HG03064 (cell line): Measurements from ENCODE around the gene CPE.

Experiments used
- ATAC-seq: cut with Tn5 transposase; IDR thresholded peaks from one replicate; pipeline ENCODE4 v1.9.1; 2021; ENCODE audit warnings: low read depth; ENCODE audit not compliant: unreplicated experiment

Gene CPE

DNA sequence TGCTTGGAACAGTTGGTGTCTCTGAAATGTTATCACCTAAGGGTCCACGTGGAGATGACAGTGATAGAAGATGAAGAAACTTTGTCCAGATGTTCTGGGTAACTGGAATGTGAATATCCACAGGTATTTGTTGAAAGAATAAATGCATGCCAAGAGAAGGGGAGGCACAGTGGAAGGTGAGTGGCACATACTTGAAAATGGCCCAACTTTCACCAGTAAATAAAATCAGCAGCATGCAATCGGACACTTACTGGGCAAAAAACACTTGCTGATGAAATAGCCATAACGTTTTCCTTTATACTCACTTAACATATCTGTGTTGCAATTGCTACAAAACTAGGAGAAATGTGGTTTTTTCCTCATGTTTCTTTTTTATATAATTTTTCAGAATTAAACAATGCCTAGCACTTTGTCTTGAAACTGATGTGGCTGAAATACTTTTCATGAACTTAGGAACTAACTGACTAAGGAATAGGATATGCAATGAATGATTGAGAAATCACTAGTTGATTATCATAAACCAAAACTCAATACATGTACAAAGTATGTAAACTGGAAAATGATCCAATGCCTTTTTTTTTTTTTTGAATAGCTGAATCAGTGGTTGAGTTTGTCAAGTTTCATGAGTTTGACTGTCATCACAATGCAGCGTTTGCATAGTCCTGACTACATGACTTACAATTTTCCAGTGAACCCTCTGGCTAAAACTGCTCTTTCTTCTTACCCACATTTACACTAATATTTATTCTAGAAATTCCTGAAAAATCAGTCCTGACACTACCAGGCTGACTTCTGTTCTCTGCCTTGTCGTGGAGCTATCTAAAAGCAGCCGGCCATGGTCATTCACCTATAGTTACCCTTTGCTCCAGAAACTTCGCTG lies 127.4 kb downstream of the CPE start:
- no peak for ATAC-seq

- ATAC-seq: no peak
Observed at GRCh38 chr4:165506849-165507248, 128.0 kb downstream of the CPE start.

DNA sequence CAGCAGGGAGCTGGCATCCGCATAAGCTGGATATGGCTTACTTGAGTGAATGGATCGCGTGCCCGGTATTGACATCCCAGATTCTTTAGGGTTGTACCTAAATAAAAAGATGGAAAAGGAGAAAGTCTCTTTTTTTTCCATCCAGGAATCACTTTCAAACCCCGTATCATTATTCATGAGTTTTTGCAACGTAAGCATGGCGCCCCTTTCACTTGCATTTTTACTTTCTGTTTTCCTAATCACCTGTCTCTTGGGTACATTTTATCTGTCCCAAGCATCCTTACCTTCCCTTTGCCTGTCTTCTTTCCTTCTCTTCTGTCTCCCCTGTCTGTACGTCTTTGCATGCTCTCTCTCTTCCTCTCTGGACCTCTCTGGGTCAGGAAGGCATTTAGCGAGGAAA lies 128.6 kb downstream of the CPE start:
- ATAC-seq: no peak

- ATAC-seq: no peak
Observed at GRCh38 chr4:165508372-165509120, 129.7 kb downstream of the CPE start.

GRCh38 chr4:165512424-165512823 lies 133.6 kb downstream of the CPE start:
- no peak for ATAC-seq

DNA sequence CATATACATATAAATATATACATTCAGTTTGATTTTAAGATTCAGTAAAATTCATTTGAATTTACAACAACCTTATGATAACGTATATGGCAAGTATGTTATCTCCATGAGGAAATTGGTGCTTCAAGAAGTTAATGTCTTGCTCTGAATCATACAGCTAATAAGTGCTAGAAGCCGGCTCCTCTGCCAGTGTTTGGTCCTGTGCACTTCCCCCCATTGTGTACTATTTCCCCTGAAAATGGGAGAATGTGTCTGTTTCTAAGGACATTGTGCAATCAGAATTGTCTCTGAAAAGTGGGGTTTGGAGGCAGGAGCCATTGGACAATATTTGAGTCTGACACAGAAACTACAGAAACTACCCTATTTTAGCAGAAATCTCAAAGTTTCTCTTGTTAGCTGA lies 135.9 kb downstream of the CPE start:
- ATAC-seq: no peak

DNA sequence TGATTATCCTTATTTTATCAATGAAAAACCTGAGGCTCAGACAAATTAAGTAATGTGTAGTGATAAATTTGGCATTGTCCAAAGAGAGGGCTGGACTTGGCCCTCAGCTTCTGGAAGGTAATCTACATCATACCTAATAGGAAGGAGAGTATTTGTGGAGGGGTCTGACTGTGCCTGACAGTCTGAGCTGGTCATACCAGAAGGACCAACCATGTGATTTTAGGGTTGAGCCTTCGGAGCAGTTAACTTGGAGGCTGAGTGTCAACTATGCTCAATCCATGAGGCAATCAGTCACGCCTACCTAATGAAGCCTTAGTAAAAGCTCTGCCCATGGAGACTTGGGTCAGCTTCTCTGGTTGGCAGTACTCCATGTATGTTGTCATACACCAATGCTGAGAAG lies 136.4 kb downstream of the CPE start:
- no peak for ATAC-seq

- no peak for ATAC-seq
Observed at GRCh38 chr4:165516281-165516833, 137.5 kb downstream of the CPE start.

DNA sequence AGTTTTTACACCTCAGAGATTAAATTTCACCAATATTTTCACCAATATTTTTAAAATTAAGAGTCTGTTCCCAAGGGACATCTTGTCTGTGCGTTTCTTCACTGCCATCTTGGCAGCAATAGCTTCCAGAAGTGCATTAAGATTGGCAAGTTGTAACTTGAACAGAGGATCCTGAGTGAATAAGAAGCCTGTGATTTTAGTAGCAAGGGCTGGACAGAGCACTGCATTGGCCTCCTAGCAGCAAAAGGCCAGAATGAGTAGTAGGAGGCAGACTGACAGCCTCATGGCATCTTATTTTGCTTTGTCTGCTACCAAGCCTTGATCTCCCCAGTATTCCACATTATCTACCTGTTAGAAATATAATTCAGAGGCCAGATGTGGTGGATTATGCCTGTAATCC lies 138.4 kb downstream of the CPE start:
- no peak for ATAC-seq

GRCh38 chr4:165518024-165518616 lies 139.3 kb downstream of the CPE start:
- no peak for ATAC-seq

DNA sequence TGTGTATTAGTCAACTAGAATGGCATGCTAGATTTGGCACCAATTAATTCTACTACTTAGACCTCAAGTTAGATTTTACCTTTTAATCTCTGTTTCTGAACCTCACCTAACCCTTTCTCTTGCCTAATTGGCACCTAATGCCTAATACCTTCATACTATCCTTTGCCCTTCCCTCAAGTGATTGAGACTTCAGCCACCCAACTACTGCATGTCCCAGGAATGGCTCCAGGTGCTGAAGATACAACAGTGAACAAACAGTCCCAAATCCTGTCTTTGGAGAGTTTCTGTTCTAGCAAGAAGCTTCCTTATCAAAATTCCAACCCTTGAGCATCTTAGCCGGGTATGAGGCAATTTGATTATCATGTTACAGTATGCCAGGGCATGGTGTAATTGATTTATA lies 139.9 kb downstream of the CPE start:
- ATAC-seq: no peak

DNA sequence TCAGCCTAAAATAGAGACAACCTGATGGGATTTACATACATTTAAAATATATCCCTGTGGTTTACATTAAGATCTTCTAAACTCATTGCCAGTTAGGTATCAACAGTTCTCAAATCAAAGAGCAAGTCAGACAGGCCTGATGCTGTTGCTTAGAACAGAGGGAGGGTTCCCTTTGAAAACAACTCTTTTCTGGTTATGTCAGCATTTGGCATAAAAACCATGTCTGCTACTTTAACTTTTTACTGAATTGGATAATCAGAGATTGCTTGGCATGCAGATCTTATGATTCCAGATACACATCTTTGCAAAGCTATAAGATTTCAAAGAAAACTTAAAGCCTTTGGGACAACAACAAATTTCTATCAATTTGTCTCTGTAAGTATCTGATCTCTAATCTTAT lies 140.8 kb downstream of the CPE start:
- ATAC-seq: no peak

- ATAC-seq: no peak
Observed at GRCh38 chr4:165520086-165520485, 141.3 kb downstream of the CPE start.

GRCh38 chr4:165522050-165522449 lies 143.2 kb downstream of the CPE start:
- ATAC-seq: no peak

GRCh38 chr4:165524532-165525190 lies 145.9 kb downstream of the CPE start:
- ATAC-seq: no peak

DNA sequence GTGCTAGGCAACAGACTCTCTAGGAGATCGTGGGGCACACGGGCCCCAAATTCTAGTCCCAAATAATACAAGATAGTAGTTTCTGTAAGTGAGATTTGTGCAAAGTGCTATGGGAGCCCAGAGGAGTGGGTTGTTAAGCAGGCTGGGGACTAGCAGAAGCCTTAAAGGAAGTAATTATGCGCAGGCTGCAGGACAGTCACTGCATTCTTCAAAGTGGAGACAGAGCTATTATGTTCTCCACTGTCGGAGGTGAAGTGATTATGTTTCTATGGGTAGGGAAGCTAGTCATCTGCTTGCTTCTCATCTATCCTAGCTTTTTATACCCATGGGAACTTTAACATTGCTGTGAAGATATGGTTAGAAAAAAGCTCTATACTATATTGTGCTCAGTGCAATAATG lies 154.2 kb downstream of the CPE start:
- ATAC-seq: no peak

DNA sequence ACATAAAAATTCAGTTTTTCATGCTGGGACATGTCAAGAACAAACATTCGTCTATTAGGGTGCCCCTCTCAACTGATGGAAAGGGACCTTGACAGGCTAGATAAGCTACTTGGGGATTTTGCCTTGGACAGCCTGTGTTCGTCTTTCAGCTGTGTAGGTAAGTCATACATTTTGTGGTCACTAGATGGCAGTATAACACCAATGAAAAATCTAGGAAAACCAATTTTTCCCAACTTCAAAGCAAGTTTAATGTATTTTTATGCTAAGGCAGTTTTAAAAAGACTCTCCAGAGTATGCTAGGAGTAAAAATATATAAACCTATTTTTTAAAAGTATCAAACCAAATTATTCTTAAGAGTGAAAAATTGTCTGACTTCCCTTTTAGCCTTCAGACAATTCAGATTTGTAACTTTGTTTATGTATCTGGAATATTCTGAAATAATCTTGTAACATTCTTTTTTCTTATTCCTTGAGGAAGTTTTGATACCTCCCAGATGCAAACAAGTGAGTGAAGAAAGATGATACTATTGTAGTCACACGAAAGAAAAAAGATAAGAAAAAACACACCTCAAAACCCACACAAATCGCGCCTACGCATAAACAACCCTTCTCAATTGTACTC lies 158.3 kb downstream of the CPE start:
- no peak for ATAC-seq

GRCh38 chr4:165539801-165540200 lies 161.0 kb downstream of the CPE start:
- no peak for ATAC-seq

GRCh38 chr4:165540206-165540830 lies 161.5 kb downstream of the CPE start:
- ATAC-seq: no peak
